HG03442 (cell line): ENCODE data around the gene DCC.

ENCODE experiments used
- ATAC-seq: cut with Tn5 transposase; IDR thresholded peaks from one replicate; pipeline ENCODE4 v1.9.1; 2021; ENCODE audit warnings: mild to moderate bottlenecking, moderate library complexity; ENCODE audit not compliant: unreplicated experiment

DCC gene

GRCh38 chr18:52749542-52749941 lies 409.5 kb downstream of the DCC start:
- no peak for ATAC-seq

- ATAC-seq = no peak
These were observed 411.0 kb downstream of the DCC start for GRCh38 chr18:52750995-52751394.

- no peak for ATAC-seq
These were observed 424.3 kb downstream of the DCC start for GRCh38 chr18:52764316-52764715.

GRCh38 chr18:52766002-52766545 lies 426.1 kb downstream of the DCC start:
- no peak for ATAC-seq

GRCh38 chr18:52781113-52781512 lies 441.1 kb downstream of the DCC start:
- no peak for ATAC-seq

GRCh38 chr18:52791321-52791720 lies 451.3 kb downstream of the DCC start:
- ATAC-seq = no peak

GRCh38 chr18:52812834-52813233 lies 472.8 kb downstream of the DCC start:
- no peak for ATAC-seq

GRCh38 chr18:52813635-52814416 lies 473.8 kb downstream of the DCC start:
- ATAC-seq = no peak

- no peak for ATAC-seq
These were observed 475.7 kb downstream of the DCC start for GRCh38 chr18:52815651-52816050.

GRCh38 chr18:52816121-52816520 lies 476.1 kb downstream of the DCC start:
- no peak for ATAC-seq

- no peak for ATAC-seq
These were observed 482.2 kb downstream of the DCC start for GRCh38 chr18:52822160-52822559.

- no peak for ATAC-seq
These were observed 484.1 kb downstream of the DCC start for GRCh38 chr18:52824126-52824525.

- no peak for ATAC-seq
These were observed 487.0 kb downstream of the DCC start for GRCh38 chr18:52826994-52827393.

GRCh38 chr18:52829320-52829719 lies 489.3 kb downstream of the DCC start:
- ATAC-seq = no peak

- no peak for ATAC-seq
These were observed 489.9 kb downstream of the DCC start for GRCh38 chr18:52829876-52830405.

- ATAC-seq = no peak
These were observed 504.3 kb downstream of the DCC start for GRCh38 chr18:52844323-52844722.

GRCh38 chr18:52845036-52845435 lies 505.0 kb downstream of the DCC start:
- ATAC-seq = no peak

GRCh38 chr18:52850031-52850560 lies 510.1 kb downstream of the DCC start:
- ATAC-seq = no peak

- ATAC-seq = no peak
These were observed 521.6 kb downstream of the DCC start for GRCh38 chr18:52861558-52861957.

GRCh38 chr18:52869349-52869923 lies 529.4 kb downstream of the DCC start:
- no peak for ATAC-seq

- ATAC-seq = no peak
These were observed 530.2 kb downstream of the DCC start for GRCh38 chr18:52869942-52870907.
